Gastroesophageal sphincter (tissue), 4 donors: ENCODE results near the gene ZNF789. TPM values are rescaled to one million over a fixed set of nuclear protein-coding genes. Genes with fewer than 3 reads are reported as not detected.

Experiments
- ATAC-seq: fragments of 150-250 bp; one replicate; pipeline ENCODE4 v1.9.1; 2016; ENCODE audit warnings: mild to moderate bottlenecking, moderate library complexity
- H3K27ac ChIP-seq, 4 donors: fragments of 200-600 bp; sonication (generic) in 3 of 4; 1 replicate in 3 of 4; 2 replicates in 1 of 4; pipeline ENCODE4 v1.5.1; 2016 to 2019
- H3K27me3 ChIP-seq: fragments of 200-600 bp; sonication (generic); one replicate; pipeline ENCODE4 v1.5.1; 2019
- H3K36me3 ChIP-seq, 2 donors: fragments of 200-600 bp; sonication (generic); one replicate each; pipeline ENCODE4 v1.5.1; 2019; ENCODE audit warnings: control low read depth in 1 of 2
- H3K4me1 ChIP-seq, 3 donors: fragments of 200-600 bp; sonication (generic); 1 replicate in 2 of 3; 2 replicates in 1 of 3; pipeline ENCODE4 v1.5.1; 2016 to 2019; ENCODE audit warnings: control low read depth in 2 of 3
- H3K4me3 ChIP-seq, 2 donors: fragments of 200-600 bp; sonication (generic); one replicate each; pipeline ENCODE4 v1.5.1; 2019; ENCODE audit warnings: mild to moderate bottlenecking in 1 of 2, moderate library complexity in 1 of 2
- H3K9me3 ChIP-seq, 3 donors: fragments of 200-600 bp; sonication (generic); one replicate each; pipeline ENCODE4 v1.5.1; 2017 to 2019; ENCODE audit warnings: control low read depth in 2 of 3
- CTCF ChIP-seq, 4 experiments: fragments of 200-600 bp in 2 of 4; fragments of 450-650 bp in 2 of 4; sonication (generic) in 1 of 4; IDR thresholded peaks; one replicate each; pipeline ENCODE4 v1.5.1; 2017 to 2019; ENCODE audit warnings: antibody characterized with exemption in 4 of 4, mild to moderate bottlenecking in 2 of 4, moderate library complexity in 2 of 4
- EP300 ChIP-seq: sonication (generic); formaldehyde crosslinking; IDR thresholded peaks from one replicate; pipeline ENCODE4 v1.6.1; 2017; ENCODE audit warnings: antibody characterized with exemption, mild to moderate bottlenecking
- POLR2A ChIP-seq, 2 donors: fragments of 450-650 bp; IDR thresholded peaks; one replicate each; pipeline ENCODE4 v1.6.1; 2017; ENCODE audit warnings: antibody characterized with exemption in 2 of 2, mild to moderate bottlenecking in 2 of 2, moderate library complexity in 1 of 2
- POLR2AphosphoS5 ChIP-seq: sonication (generic); formaldehyde crosslinking; IDR thresholded peaks from one replicate; pipeline ENCODE4 v1.6.1; 2017; ENCODE audit warnings: antibody characterized with exemption
- WGBS, 2 donors: methylation state at CpG; one replicate each; pipeline ENCODE4 v1.1.5; 2018; ENCODE audit warnings: low coverage in 1 of 2; 5-methylcytosine and 5-hydroxymethylcytosine counted together
- total RNA-seq, 4 donors: library from RNA; depleted of rRNA; stranded (reverse); fragments of >200 nt; gene quantifications; one replicate each; pipeline ENCODE4 v1.1.0, GENCODE V29; 2016

ZNF789 gene
- total RNA-seq, 4 donors from 2014 or later = 1.4 to 4.8 (median 4.6) TPM

- Histone ChIP-seq H3K4me1 (peaks cover 0 to 19% (median 6%) of the 10 kb centered on the region in 3 donors), H3K9me3 (no peaks in the 10 kb centered on the region), H3K36me3 (peaks cover 0 to 76% of the 10 kb centered on the region in 2 donors), H3K27me3 (no peaks in the 10 kb centered on the region), H3K27ac (no peak overlapping the region), H3K4me3 (no peak overlapping the region)
- 80 to 100% methylated on average over 1 to 2 of the region's 9 CpGs for WGBS, 2 donors
- ATAC-seq = no peak
- TF ChIP-seq EP300 (no peak), POLR2AphosphoS5 (no peak), CTCF (IDR thresholded peaks at IDR 0.05) (no peak), POLR2A (IDR thresholded peaks at IDR 0.05) (no peak)
These were observed 39.5 kb upstream of the ZNF789 start for GRCh38 chr7:99433158-99433557.

GRCh38 chr7:99437946-99438572, 34.6 kb upstream of the ZNF789 start:
- Histone ChIP-seq H3K9me3 (no peaks in the 10 kb centered on the region), H3K4me1 (peaks cover 0 to 51% (median 14%) of the 10 kb centered on the region in 3 donors), H3K27me3 (no peaks in the 10 kb centered on the region), H3K4me3 (peak overlapping the region; percentile 61 to 72), H3K36me3 (peaks cover 0 to 33% of the 10 kb centered on the region in 2 donors), H3K27ac (peak overlapping the region; percentile 49 to 91 (median 84))
- peak; percentile 14 for ATAC-seq
- TF ChIP-seq POLR2A (IDR thresholded peaks at IDR 0.05) (no peak), CTCF (IDR thresholded peaks at IDR 0.05) (no peak), POLR2AphosphoS5 (no peak), EP300 (no peak)
- WGBS, 2 donors = 0% methylated on average over 3 to 11 of the region's 20 CpGs

DNA sequence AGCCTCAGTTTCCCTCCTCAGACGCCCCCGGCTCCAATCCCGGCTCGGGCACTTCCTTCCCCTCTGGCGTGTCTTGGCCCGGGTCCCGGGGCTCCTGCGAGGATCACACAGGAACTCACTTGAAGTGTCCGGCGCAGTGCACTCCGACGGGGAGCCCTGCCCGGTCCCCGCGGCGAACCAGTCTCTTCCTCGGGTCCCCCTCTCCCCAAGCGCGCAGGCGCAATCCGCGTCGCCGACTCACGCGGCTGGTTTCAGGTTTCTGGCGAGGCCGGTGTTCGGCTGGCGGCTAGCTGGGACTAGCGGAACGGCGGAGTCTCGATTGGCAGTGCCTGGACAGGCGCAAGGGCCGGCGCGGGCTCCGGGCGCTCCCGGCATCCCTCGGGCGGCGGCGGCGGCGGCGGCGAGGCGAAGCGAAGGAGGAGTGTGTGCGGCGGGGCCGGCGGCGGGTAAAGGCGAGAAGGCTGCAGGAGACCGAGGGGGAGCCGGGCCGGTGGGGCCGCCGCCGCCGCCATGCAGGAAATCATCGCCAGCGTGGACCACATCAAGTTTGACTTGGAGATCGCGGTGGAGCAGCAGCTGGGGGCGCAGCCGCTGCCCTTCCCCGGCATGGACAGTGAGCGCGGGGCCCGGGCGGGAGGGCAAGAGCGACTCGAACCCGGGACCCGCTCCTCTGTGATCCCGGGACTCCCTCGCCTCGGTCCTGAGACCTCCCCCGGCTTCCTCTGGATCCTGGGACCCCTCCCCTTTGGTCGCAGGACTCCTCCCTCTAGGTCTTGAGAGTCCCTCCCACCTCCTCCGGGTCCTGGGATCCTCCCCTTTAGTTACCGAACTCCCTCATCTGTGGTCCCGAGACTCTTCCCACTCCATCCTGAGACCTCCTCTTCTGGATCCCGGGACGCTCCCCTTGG, 33.9 kb upstream of the ZNF789 start, which contains the start of the genes CPSF4 and PTCD1:
TSS of gene CPSF4 (plus strand) at position 371 of the 908 bp plus-strand sequence. CDS start at position 511, 140 bp downstream.
TSS of gene PTCD1 (minus strand) at position 226 of the 908 bp plus-strand sequence. CDS start 3,556 bp downstream, outside the sequence.
- H3K27ac ChIP-seq = peak within 1 kb of the TSS; percentile 49 to 91 (median 84)
- H3K4me1 ChIP-seq = peaks cover 0 to 51% (median 14%) of the 10 kb centered on the region in 3 donors
- 0% methylated on average over 10 to 27 of the region's 89 CpGs for WGBS, 2 donors
- TF ChIP-seq EP300 = no peak
- peak; percentile 60 to 70 for TF ChIP-seq POLR2A (IDR thresholded peaks at IDR 0.05)
- TF ChIP-seq CTCF (IDR thresholded peaks at IDR 0.05) = peak in 1 of 4 experiments; percentile 31
- TF ChIP-seq POLR2AphosphoS5 = peak; percentile 57
- H3K36me3 ChIP-seq = peaks cover 0 to 33% of the 10 kb centered on the region in 2 donors
- peak; percentile 98 for ATAC-seq
- no peaks in the 10 kb centered on the region for H3K27me3 ChIP-seq
- no peaks in the 10 kb centered on the region for H3K9me3 ChIP-seq
- H3K4me3 ChIP-seq = peak within 1 kb of the TSS; percentile 61 to 72

DNA sequence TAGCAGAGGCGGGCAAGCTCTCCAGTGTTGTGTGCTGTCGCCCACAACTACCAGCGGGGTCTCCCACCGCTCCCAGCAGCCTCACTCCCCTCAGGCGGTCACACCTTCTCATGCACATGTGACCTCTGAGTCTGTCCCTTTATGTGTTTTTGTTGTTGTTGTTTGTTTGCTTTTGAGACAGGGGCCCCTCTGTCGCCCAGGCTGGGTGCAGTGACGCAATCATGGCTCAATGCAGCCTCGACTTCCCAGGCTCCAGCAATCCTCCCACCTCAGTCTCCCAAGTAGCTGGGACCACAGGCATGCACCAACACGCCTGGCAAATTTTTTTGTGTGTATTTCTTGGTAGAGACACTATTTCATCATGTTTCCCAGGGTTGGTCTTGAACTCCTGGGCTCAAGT, 32.5 kb upstream of the ZNF789 start:
- Histone ChIP-seq H3K9me3 (no peaks in the 10 kb centered on the region), H3K36me3 (peaks cover 0 to 33% of the 10 kb centered on the region in 2 donors), H3K27ac (no peak overlapping the region), H3K4me1 (peaks cover 0 to 51% (median 14%) of the 10 kb centered on the region in 3 donors), H3K4me3 (peak overlapping the region in 1 of 2 donors; percentile 72), H3K27me3 (no peaks in the 10 kb centered on the region)
- ATAC-seq = no peak
- 69 to 70% methylated on average over 6 to 7 of the region's 9 CpGs for WGBS, 2 donors
- TF ChIP-seq POLR2AphosphoS5 (no peak), POLR2A (IDR thresholded peaks at IDR 0.05) (no peak), EP300 (no peak), CTCF (IDR thresholded peaks at IDR 0.05) (no peak)
